Measurements from ENCODE around the gene PAX4.
"Not testable (repeated sequence)": the region's sequence is repeated elsewhere in the genome, so short reads cannot be mapped to it uniquely, and the experiment has no call there.

Gene PAX4

DNA sequence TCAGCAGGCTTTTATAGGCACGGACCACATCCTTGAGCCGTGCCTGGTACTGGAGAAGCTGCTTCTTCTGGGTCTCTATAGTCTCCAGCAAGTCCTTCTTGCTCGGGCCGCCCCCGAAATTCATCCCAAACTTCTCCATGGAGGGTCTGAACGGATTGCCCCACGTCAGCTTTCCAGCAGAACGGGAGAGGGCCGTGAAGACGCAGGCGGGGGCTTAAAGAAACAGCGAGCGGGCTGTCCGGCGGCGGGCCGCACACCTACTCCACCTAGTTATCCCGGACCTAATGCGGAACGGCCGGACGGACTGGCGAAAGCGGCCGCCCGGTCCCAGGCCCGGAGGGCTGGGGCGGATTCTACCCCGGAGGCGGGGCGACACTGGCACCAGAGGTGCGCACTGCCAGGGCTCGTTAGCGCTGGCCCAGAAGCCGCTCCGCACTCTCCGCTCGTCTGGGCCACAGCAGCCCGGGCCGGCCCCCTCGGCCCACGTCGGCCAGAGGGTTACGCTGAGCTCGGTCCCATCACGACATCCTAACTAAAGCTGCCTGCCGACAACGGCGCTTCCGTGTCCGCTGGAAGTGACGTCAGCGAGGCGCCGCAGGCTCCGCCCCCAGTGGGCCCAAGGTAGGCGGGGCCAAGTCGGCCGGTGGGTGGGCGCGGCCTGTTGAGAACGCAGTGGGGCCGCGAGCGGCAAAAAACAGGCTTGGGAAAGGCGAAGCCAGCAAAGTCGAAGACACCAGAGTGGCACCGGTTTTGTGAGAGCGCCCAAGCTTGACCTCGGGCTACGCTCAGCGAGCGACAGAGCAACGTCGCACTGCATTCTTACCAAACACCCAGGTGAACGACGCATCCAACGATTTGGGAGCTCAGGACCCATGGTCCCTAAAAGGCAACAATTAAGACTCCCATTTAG lies 32.6 kb downstream of the PAX4 start, which contains the start of gene GCC1:
Gene GCC1, minus strand, starts transcription at position 553 of the 910 bp plus-strand sequence. Its CDS starts 414 bp downstream, at position 139.
- peak; percentile 97 for DNase-seq (ENCODE audit: low spot score)

DNA sequence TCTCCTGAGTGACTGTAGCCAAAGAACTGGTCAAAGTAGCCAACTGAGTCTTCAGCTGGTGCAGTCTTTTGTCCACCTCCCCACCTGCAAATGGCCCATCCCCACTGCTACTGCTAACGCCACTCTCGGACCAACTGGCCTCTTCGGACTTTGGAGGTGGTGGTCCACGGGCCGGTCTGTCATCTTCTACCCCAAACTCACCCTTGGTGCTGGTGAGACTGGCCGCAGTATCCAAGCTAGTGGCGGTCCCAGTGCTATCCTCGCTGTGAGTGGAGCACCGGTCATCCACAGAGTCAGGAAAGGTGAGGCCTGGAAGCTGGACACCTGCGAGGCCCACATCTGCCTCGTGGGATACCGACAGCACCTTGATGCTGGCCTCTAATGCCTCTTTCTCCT lies 33.3 kb downstream of the PAX4 start:
- DNase-seq (ENCODE audit: low spot score): no peak

DNA sequence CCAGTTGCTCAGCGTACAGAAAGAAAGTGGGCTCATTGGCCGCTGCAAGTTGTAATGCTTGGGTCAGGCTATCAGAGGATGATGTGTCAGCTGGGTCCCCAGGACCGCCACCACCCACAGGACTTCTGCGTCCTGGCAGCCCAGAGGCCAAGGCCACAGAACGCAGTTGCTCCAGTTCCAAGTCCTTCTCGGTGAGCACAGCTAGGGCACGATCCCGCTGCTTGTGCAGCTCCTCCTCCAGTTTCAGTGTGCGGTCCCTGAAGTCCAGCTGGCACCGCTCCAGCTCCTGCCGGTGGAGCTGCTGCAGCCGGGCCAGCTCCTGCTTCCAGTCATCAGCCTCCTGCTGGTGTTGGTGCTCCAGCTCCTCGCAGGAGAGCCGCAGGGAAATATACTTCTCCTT lies 35.6 kb downstream of the PAX4 start:
- no peak for DNase-seq (ENCODE audit: low spot score)

DNA sequence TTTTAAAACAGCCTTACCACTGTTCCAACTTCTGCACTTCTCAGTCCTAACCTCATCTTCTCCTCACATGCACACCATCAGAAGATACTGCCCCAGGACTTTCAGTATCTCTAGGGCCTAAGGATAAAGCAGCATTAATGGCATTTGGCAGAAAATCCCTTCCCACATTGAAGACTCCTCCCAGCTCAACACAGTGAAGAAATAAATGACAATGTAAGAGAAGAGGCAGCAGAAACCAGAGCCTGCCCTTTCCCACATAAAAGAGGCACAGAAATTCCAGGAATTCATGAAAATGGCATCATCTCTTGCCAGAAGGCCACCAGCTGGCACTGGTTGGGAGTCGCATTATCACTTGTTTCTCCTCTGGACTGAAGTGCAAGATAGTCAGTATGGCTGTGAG lies 36.2 kb downstream of the PAX4 start:
- DNase-seq (ENCODE audit: low spot score): no peak

DNA sequence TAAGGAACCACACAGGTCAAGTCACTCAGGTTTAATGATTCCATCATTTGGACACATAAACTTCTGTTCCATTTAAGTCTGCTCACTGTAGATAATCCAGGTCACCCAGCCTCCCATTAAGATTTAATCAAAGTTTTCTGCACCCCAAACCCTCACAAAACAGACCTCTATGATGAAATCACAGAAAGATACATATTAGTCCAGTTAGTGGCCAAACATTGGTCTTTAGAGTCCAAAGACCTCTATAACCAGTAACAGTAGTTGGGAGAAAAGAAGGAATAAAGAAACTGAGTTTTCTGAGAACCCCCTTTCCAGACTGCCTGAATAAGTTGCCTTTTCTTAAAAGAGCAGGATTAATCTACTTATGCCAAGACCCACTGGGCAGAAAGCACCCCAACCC lies 37.3 kb downstream of the PAX4 start:
- no peak for DNase-seq (ENCODE audit: low spot score)

DNA sequence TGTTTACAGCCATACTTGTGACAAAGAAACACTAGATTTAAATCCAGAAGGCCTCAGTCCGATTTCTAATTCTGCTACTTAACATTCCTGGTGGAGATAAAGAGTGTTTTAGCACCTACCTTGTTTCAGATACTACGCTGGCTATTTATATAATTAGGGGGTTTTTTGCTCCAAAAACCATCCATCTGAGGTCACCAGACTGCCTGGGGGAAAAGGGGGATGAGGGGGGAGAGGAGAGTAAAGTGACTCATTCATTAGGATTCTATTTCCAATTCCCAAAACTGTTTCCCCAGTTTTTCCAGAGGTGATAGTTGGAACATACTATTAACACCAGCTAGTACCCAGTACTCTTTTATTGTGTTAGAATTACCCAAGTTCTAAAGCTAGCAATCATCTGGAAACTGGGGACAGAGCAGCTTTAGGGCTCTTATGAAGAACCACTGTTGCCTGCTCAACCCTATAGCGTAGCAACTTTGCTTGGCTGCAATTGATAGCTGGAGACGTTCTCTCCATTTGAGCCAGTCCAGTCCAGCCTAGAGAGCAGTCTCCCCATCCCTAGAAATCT lies 39.1 kb downstream of the PAX4 start:
- DNase-seq (ENCODE audit: low spot score): peak; percentile 33

DNA sequence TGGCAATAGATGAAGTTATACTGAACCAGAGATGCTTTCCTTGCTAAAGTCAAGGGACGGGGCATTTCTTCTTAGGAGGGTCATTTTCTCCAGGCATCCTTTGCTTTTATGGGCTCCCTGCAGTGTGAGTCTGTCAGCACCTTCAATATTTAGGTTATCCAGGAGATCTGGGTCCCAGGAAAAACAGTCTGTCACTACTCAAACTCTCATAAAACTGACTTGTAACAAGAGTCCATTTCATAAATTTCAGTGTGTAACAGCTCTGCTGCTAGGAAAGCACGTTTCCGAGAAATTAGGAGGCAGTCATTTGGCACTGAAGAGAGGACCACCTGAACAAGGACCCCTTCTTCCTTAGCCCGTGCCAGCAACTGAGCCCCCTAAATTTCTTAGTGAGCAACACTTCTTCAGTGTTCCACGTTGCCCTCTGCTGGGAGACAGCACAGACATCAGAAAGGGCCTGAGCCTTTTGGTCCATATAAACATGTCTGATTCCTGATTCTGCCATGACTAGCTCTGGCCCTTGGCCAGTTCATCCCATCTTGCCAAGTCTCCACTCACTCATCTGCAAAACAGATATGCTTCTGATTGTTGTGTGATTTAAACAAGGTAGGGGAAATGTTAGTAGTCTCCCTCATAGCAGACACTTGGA lies 39.8 kb downstream of the PAX4 start:
- DNase-seq (ENCODE audit: low spot score): peak; percentile 32

DNA sequence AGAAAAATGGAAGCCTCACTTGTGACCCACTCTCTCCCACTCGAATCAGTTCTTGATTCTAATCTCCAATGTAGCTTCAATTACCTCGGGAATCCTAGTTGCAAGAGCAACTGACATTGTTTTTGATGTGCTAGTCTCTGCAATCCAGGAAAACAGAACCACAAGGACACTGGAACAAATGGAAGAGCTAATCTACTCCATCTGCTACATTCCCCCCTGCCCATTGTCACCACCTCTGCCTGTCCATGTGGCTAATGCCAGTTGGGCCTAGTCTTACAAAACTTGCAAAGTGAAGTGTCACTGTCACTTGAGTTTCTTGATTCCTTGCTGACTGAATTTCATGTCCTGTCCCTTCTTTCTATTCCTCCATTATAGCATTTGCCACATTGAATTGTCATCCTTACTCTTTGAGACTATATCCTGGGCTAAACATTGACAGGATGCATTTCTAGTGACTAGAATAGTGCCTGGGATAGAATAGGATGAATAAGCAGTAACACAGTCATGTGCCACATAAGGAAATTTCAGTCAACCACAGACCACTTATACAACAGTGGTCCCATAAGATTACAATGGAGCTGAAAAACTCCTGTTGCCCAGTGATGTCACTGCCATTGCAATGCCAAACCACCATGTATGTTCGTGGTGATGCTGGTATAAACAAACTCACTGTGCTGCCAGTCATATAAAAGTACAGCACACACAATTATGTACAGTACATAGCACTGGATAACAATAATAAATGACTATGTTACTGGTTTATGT lies 46.0 kb downstream of the PAX4 start:
- DNase-seq (ENCODE audit: low spot score): no peak

DNA sequence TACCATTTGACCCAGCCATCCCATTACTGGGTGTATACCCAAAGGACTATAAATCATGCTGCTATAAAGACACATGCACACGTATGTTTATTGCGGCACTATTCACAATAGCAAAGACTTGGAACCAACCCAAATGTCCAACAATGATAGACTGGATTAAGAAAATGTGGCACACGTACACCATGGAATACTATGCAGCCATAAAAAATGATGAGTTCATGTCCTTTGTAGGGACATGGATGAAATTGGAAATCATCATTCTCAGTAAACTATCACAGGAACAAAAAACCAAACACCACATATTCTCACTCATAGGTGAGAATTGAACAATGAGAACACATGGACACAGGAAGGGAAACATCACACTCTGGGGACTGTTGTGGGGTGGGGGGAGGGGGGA lies 49.9 kb downstream of the PAX4 start:
- DNase-seq (ENCODE audit: low spot score): not testable (repeated sequence)

DNA sequence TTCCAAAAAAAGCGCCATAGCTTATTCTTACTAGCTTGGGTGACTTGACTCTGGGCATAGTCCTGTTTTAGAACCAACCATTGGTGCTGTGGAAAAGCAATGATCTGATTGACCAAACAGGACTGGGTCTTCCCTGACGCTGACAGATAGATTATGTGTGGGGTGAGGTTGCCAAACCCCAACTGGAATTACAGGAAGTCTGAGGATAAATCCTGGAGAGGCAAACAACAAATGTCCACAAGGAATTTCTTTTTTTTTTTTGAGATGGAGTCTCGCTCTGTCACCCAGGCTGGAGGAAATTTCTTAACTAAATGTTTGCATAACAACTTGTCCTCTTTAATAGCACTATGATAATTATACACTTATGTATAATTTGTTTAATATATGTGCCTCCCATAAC lies 51.7 kb downstream of the PAX4 start:
- no peak for DNase-seq (ENCODE audit: low spot score)

Measured in AG20443 (cell line).